H1 (cell line): ENCODE measurements around the gene DIO3. TPM values are rescaled to one million over a fixed set of nuclear protein-coding genes. Genes with fewer than 3 reads are reported as not detected.

Source experiments
- CTCF ChIA-PET: fragments of 300-600 bp; sonication (Branson Sonifier 250); formaldehyde crosslinking; loops from one replicate; lab custom pipeline; 2021; ENCODE audit not compliant: partially characterized antibody; lab: Charles Lee
- POLR2A ChIA-PET: fragments of 300-600 bp; sonication (Branson Sonifier 250); formaldehyde crosslinking; loops from one replicate; lab custom pipeline; 2021; ENCODE audit warnings: inconsistent platforms; ENCODE audit not compliant: partially characterized antibody; lab: Charles Lee
- DNase-seq, 2 experiments: peaks; one replicate each; pipeline versions ENCODE4 v3.0.0 to v3.0.0-alpha.2; 2010 to 2022; ENCODE audit warnings: low spot score in 2 of 2, low read depth in 1 of 2, mixed read lengths in 1 of 2
- FAIRE-seq: peaks from 2 replicates; lab custom pipeline; 2011; peaks lifted over from hg19 to GRCh38; lab: Jason Lieb, UNC
- H2AFZ ChIP-seq: 2 replicates; pipeline ENCODE4 v1.8.1; 2012; ENCODE audit warnings: low read length, inconsistent platforms
- H2AK5ac ChIP-seq: 2 replicates; pipeline ENCODE4 v1.6.1; 2013; ENCODE audit warnings: low read depth, low read length
- H2BK120ac ChIP-seq: replicated peaks from 2 replicates; pipeline ENCODE3; 2013; ENCODE audit warnings: low read depth, low read length, inconsistent platforms
- H2BK12ac ChIP-seq: 2 replicates; pipeline ENCODE4 v1.6.1; 2013; ENCODE audit warnings: low read depth, low read length
- H2BK15ac ChIP-seq: 2 replicates; pipeline ENCODE4 v1.6.1; 2013; ENCODE audit warnings: low read length
- H2BK20ac ChIP-seq: 2 replicates; pipeline ENCODE4 v1.6.1; 2013; ENCODE audit warnings: low read length
- H2BK5ac ChIP-seq: 2 replicates; pipeline ENCODE4 v1.6.1; 2013; ENCODE audit warnings: low read depth, low read length
- H3K14ac ChIP-seq: 2 replicates; pipeline ENCODE4 v1.6.1; 2013; ENCODE audit warnings: inconsistent platforms; ENCODE audit not compliant: insufficient read length
- H3K18ac ChIP-seq: 2 replicates; pipeline ENCODE4 v1.6.1; 2013; ENCODE audit warnings: low read length; ENCODE audit errors: extremely low read depth
- H3K23ac ChIP-seq: 2 replicates; pipeline ENCODE4 v1.6.1; 2013; ENCODE audit warnings: inconsistent platforms; ENCODE audit not compliant: insufficient read length
- H3K23me2 ChIP-seq: 2 replicates; pipeline ENCODE4 v1.6.1; 2013; ENCODE audit warnings: low read depth, low read length
- H3K27ac ChIP-seq: 2 replicates; pipeline ENCODE4 v1.6.1; 2011; ENCODE audit warnings: low read depth, low read length, inconsistent platforms
- H3K27me3 ChIP-seq, 4 experiments: replicated peaks in 1 of 4; 1 replicate in 1 of 4; 2 replicates in 3 of 4; pipeline versions ENCODE4 v1.6.1 to v1.8.1; 2011 to 2013; ENCODE audit warnings: low read length in 3 of 4, mild to moderate bottlenecking in 3 of 4, inconsistent platforms in 2 of 4, mixed read lengths in 2 of 4, moderate library complexity in 1 of 4; ENCODE audit not compliant: control insufficient read depth in 3 of 4, insufficient read depth in 3 of 4; ENCODE audit errors: extremely low read depth in 1 of 4
- H3K36me3 ChIP-seq, 4 experiments: 2 replicates each; pipeline versions ENCODE4 v1.6.1 to v1.8.1; 2011 to 2013; ENCODE audit warnings: mild to moderate bottlenecking in 4 of 4, low read length in 3 of 4, moderate library complexity in 2 of 4, control low read depth in 1 of 4, inconsistent platforms in 1 of 4; ENCODE audit not compliant: insufficient read depth in 4 of 4, control insufficient read depth in 2 of 4
- H3K4ac ChIP-seq: replicated peaks from 2 replicates; pipeline ENCODE3; 2013; ENCODE audit warnings: low read length, low read depth, mixed read lengths, inconsistent platforms; ENCODE audit not compliant: insufficient read length
- H3K4me1 ChIP-seq, 4 experiments: replicated peaks in 1 of 4; 1 replicate in 1 of 4; 2 replicates in 3 of 4; pipeline versions ENCODE4 v1.6.1 to v1.8.1; 2011 to 2013; ENCODE audit warnings: low read length in 3 of 4, inconsistent platforms in 2 of 4, mixed read lengths in 1 of 4; ENCODE audit not compliant: insufficient read depth in 4 of 4, control insufficient read depth in 3 of 4
- H3K4me2 ChIP-seq, 2 experiments: 2 replicates each; pipeline versions ENCODE4 v1.6.1 to v1.8.1; 2011 to 2013; ENCODE audit warnings: low read depth in 2 of 2, low read length in 2 of 2, control low read depth in 1 of 2, inconsistent platforms in 1 of 2, mild to moderate bottlenecking in 1 of 2; ENCODE audit not compliant: insufficient read depth in 1 of 2
- H3K4me3 ChIP-seq, 4 experiments: fragments of 200-600, 300-600 bp in 1 of 4; sonication (generic), shearing (Covaris generic), sonication (Bioruptor Twin) in 1 of 4; 2 replicates each; pipeline versions ENCODE4 v1.5.1 to v1.8.1; 2011 to 2016; ENCODE audit warnings: low read length in 4 of 4, low read depth in 3 of 4, control low read depth in 2 of 4, inconsistent platforms in 2 of 4, mild to moderate bottlenecking in 2 of 4, mixed read lengths in 1 of 4, moderate library complexity in 1 of 4; ENCODE audit not compliant: insufficient read depth in 2 of 4; ENCODE audit errors: extremely low read depth in 1 of 4
- H3K56ac ChIP-seq: replicated peaks from 2 replicates; pipeline ENCODE3; 2013; ENCODE audit warnings: low read depth, mild to moderate bottlenecking, mixed read lengths, low read length, inconsistent platforms; ENCODE audit not compliant: insufficient read length
- H3K79me1 ChIP-seq: 2 replicates; pipeline ENCODE4 v1.6.1; 2013; ENCODE audit warnings: low read depth, low read length, control low read depth
- H3K79me2 ChIP-seq, 2 experiments: 2 replicates each; pipeline versions ENCODE4 v1.6.1 to v1.8.1; 2012 to 2013; ENCODE audit warnings: low read length in 2 of 2, mild to moderate bottlenecking in 2 of 2, inconsistent platforms in 1 of 2; ENCODE audit not compliant: insufficient read depth in 2 of 2, control insufficient read depth in 1 of 2
- H3K9ac ChIP-seq, 4 experiments: replicated peaks in 1 of 4; 1 replicate in 1 of 4; 2 replicates in 3 of 4; pipeline versions ENCODE4 v1.6.1 to v1.8.1; 2011 to 2013; ENCODE audit warnings: low read depth in 3 of 4, low read length in 3 of 4, control low read depth in 2 of 4, mild to moderate bottlenecking in 2 of 4, moderate library complexity in 2 of 4, inconsistent platforms in 1 of 4; ENCODE audit errors: extremely low read depth in 1 of 4
- H3K9me3 ChIP-seq, 2 experiments: 2 replicates each; pipeline versions ENCODE4 v1.6.1 to v1.8.1; 2012 to 2013; ENCODE audit warnings: mild to moderate bottlenecking in 2 of 2, moderate library complexity in 2 of 2, control low read depth in 1 of 2, inconsistent platforms in 1 of 2, low read depth in 1 of 2, low read length in 1 of 2, mixed read lengths in 1 of 2; ENCODE audit not compliant: insufficient read depth in 2 of 2
- H4K20me1 ChIP-seq, 2 experiments: replicated peaks in 1 of 2; 2 replicates each; pipeline versions ENCODE3 to v1.8.1; 2011 to 2013; ENCODE audit warnings: inconsistent platforms in 2 of 2, low read length in 2 of 2, mild to moderate bottlenecking in 1 of 2; ENCODE audit not compliant: insufficient read depth in 2 of 2, control insufficient read depth in 1 of 2
- H4K5ac ChIP-seq: 2 replicates; pipeline ENCODE4 v1.6.1; 2013; ENCODE audit warnings: low read length, low read depth, mixed read lengths, inconsistent platforms; ENCODE audit not compliant: insufficient read length
- H4K8ac ChIP-seq: 2 replicates; pipeline ENCODE4 v1.8.0; 2013; ENCODE audit warnings: mild to moderate bottlenecking, moderate library complexity, low read length, inconsistent platforms; ENCODE audit not compliant: insufficient read depth; ENCODE audit errors: extremely low read depth
- H4K91ac ChIP-seq: replicated peaks from 2 replicates; pipeline ENCODE3; 2013; ENCODE audit warnings: low read length, mixed read lengths, inconsistent platforms; ENCODE audit not compliant: insufficient read length
- ATF2 ChIP-seq: IDR thresholded peaks from 2 replicates; pipeline ENCODE4 v1.6.1; 2012; ENCODE audit warnings: low read length, inconsistent platforms
- BACH1 ChIP-seq: IDR thresholded peaks from 2 replicates; pipeline ENCODE4 v1.6.1; 2012; ENCODE audit warnings: low read length, improper control_type of control experiment
- BCL11A ChIP-seq, 2 experiments: IDR thresholded peaks; one replicate each; pipeline ENCODE4 v1.6.1; 2011; ENCODE audit warnings: low read depth in 2 of 2, low read length in 2 of 2, mild to moderate bottlenecking in 2 of 2
- CTBP2 ChIP-seq: IDR thresholded peaks from 2 replicates; pipeline ENCODE4 v1.7.0; 2011; ENCODE audit warnings: borderline replicate concordance, mild to moderate bottlenecking, moderate library complexity, mixed read lengths, low read length; ENCODE audit not compliant: insufficient read depth, insufficient read length
- JUN ChIP-seq: IDR thresholded peaks from 2 replicates; pipeline ENCODE4 v1.6.1; 2011; ENCODE audit warnings: low read depth, mild to moderate bottlenecking, improper control_type of control experiment, low read length
- KDM5A ChIP-seq: fragments of 200-600 bp; IDR thresholded peaks from 2 replicates; pipeline ENCODE4 v1.7.1; 2012; ENCODE audit warnings: mild to moderate bottlenecking, low read length, inconsistent platforms, mixed read lengths
- MAX ChIP-seq: IDR thresholded peaks from 2 replicates; pipeline ENCODE4 v1.6.1; 2012; ENCODE audit warnings: inconsistent platforms
- SAP30 ChIP-seq: fragments of 300-600 bp; sonication (generic); IDR thresholded peaks from 2 replicates; pipeline ENCODE4 v1.7.1; 2012; ENCODE audit warnings: low read length, moderate library complexity, mild to moderate bottlenecking, inconsistent platforms; ENCODE audit not compliant: insufficient read depth, insufficient replicate concordance
- SIN3A ChIP-seq, 2 experiments: IDR thresholded peaks in 1 of 2; conservative IDR thresholded peaks in 1 of 2; 2 replicates each; pipeline ENCODE4 v1.6.1; 2011 to 2012; ENCODE audit warnings: low read length in 2 of 2, improper control_type of control experiment in 1 of 2, low read depth in 1 of 2, mild to moderate bottlenecking in 1 of 2
- TCF12 ChIP-seq: IDR thresholded peaks from 2 replicates; pipeline ENCODE4 v1.6.1; 2011; ENCODE audit warnings: low read depth, mild to moderate bottlenecking, low read length
- WGBS, 2 experiments: shearing (Covaris generic) in 1 of 2; methylation state at CpG; one replicate each; pipeline versions ENCODE4 v1.1.6 to v1.1.7; 2013 to 2015; ENCODE audit warnings: low lambda C conversion rate in 2 of 2, mixed read lengths in 2 of 2, inconsistent platforms in 1 of 2, low coverage in 1 of 2, missing lambda C conversion rate in 1 of 2; ENCODE audit not compliant: insufficient replicate concordance in 2 of 2, insufficient coverage in 1 of 2, insufficient read length in 1 of 2; ENCODE audit errors: extremely low coverage in 1 of 2, missing lambda C conversion rate in 1 of 2; 5-methylcytosine and 5-hydroxymethylcytosine counted together
- polyA plus RNA-seq, 7 experiments: library from polyadenylated mRNA; depleted of rRNA in 3 of 7; stranded (reverse) in 5 of 7; unstranded in 2 of 7; fragments of >200 nt in 5 of 7; fragments of 200-250 nt in 2 of 7; gene quantifications; 1 replicate in 5 of 7; 2 replicates in 1 of 7; 4 replicates in 1 of 7; pipeline versions ENCODE4 v1.2.1 to v1.2.3, GENCODE V29; 2011 to 2013; ENCODE audit warnings: missing spikeins in 2 of 7, mixed read lengths in 2 of 7
- total RNA-seq: library from RNA; stranded (reverse); fragmentation: NEBNext Ultra II Directional; extraction: Animal tissue kit (Norgen Biotek cat#: 25700); gene quantifications from 2 replicates; pipeline ENCODE4 v1.2.1, GENCODE V29; 2021

The DIO3 gene
- total and polyA plus RNA-seq, 2 of the 8 experiments (the other 6 are each of a cell fraction or from before 2014, with no cell fraction given), result 0.17 to 0.19 TPM

GRCh38 chr14:101601606-101602465 is 40.5 kb downstream of the DIO3 start:
- no peak overlapping the region for H3K4me3 ChIP-seq
- H3K27ac ChIP-seq, result no peak overlapping the region
- no peak overlapping the region for H4K5ac ChIP-seq
- H3K79me2 ChIP-seq, result no peaks in the 10 kb centered on the region
- no peak overlapping the region for H2AK5ac ChIP-seq
- no peak overlapping the region; the same call in 1 of the 2 replicates for H4K8ac ChIP-seq
- H2BK5ac ChIP-seq, result no peak overlapping the region
- H3K56ac ChIP-seq, result no peak overlapping the region
- no peak overlapping the region for H2BK120ac ChIP-seq
- ChIA-PET POLR2A (no interaction called here), CTCF (interaction anchor here (1.3 kb wide), 1 partner anchor 362 kb away, joined by 3 read pairs; no protein-coding TSS in a partner anchor)
- H2BK12ac ChIP-seq, result no peak overlapping the region
- H3K9ac ChIP-seq, result no peak overlapping the region
- FAIRE-seq (no peak), DNase-seq (no peak)
- no peaks in the 10 kb centered on the region for H4K20me1 ChIP-seq
- no peak overlapping the region for H4K91ac ChIP-seq
- H3K23ac ChIP-seq, result no peak overlapping the region
- H3K18ac ChIP-seq, result no peak overlapping the region
- H3K27me3 ChIP-seq, result no peaks in the 10 kb centered on the region
- H3K14ac ChIP-seq, result no peak overlapping the region
- H3K4me2 ChIP-seq, result no peak overlapping the region
- H2AFZ ChIP-seq, result no peak overlapping the region
- no peak overlapping the region for H2BK15ac ChIP-seq
- 91% methylated on average over 34 of the region's 35 CpGs; no CpG with 5 or more reads in 1 of the 2 experiments for WGBS, 2 experiments
- no peaks in the 10 kb centered on the region for H3K4me1 ChIP-seq
- H3K36me3 ChIP-seq, result no peaks in the 10 kb centered on the region
- H3K79me1 ChIP-seq, result no peaks in the 10 kb centered on the region
- no peak overlapping the region for H2BK20ac ChIP-seq
- no peaks in the 10 kb centered on the region; the same call in 1 of the 2 replicates for H3K23me2 ChIP-seq
- H3K9me3 ChIP-seq, result no peaks in the 10 kb centered on the region
- H3K4ac ChIP-seq, result no peak overlapping the region
- TF ChIP-seq SIN3A (conservative IDR thresholded peaks at IDR 0.05 in 1 of 2, IDR thresholded peaks at IDR 0.05 in 1 of 2; ENCODE audit: low read depth in 1 of 2, low read length in 2 of 2), result no peak
- no peak for TF ChIP-seq BCL11A (IDR thresholded peaks at IDR 0.05; ENCODE audit: low read depth in 2 of 2, low read length in 2 of 2)
- TF ChIP-seq BACH1, result no peak
- no peak for TF ChIP-seq KDM5A
- TF ChIP-seq CTBP2, result no peak
- no peak for TF ChIP-seq TCF12
- no peak for TF ChIP-seq JUN
- no peak for TF ChIP-seq ATF2
- TF ChIP-seq MAX, result no peak
- no peak for TF ChIP-seq SAP30
